ENCODE measurements around the gene AMOT. TPM values are rescaled to one million over a fixed set of nuclear protein-coding genes. Genes with fewer than 3 reads are reported as not detected.

Gene AMOT
- total RNA-seq, 1 donor from 2014 or later: 14.7 TPM

- Histone ChIP-seq H3K4me3 (no peak overlapping the region), H3K27me3 (no peaks in the 10 kb centered on the region), H3K9me3 (no peaks in the 10 kb centered on the region), H3K4me1 (no peaks in the 10 kb centered on the region), H3K36me3 (no peaks in the 10 kb centered on the region), H3K27ac (no peak overlapping the region)
- intact Hi-C loops (cut with DNase I): no loop called here
- no peak for ATAC-seq
- TF ChIP-seq CTCF (IDR thresholded peaks at IDR 0.05): no peak
- DNase-seq: no peak
Measured at GRCh38 chrX:112759512-112759911, 81.1 kb downstream of the AMOT start.

GRCh38 chrX:112757946-112758345 lies 82.7 kb downstream of the AMOT start:
- Histone ChIP-seq H3K9me3 (no peaks in the 10 kb centered on the region), H3K27me3 (no peaks in the 10 kb centered on the region)
- ATAC-seq: no peak

GRCh38 chrX:112753116-112753515 lies 87.5 kb downstream of the AMOT start:
- H3K4me1 ChIP-seq: no peaks in the 10 kb centered on the region
- no peaks in the 10 kb centered on the region for H3K27me3 ChIP-seq
- no peak overlapping the region for H3K27ac ChIP-seq
- H3K9me3 ChIP-seq: no peaks in the 10 kb centered on the region
- ATAC-seq (no peak), DNase-seq (no peak)
- TF ChIP-seq CTCF (IDR thresholded peaks at IDR 0.05): no peak
- H3K4me3 ChIP-seq: no peak overlapping the region
- no peaks in the 10 kb centered on the region for H3K36me3 ChIP-seq
- intact Hi-C loops (cut with DNase I): no loop called here

More at GRCh38 chrX:112757946-112758345, 82.7 kb downstream of the AMOT start:
- Histone ChIP-seq H3K4me3 (no peak overlapping the region), H3K4me1 (no peaks in the 10 kb centered on the region), H3K27ac (no peak overlapping the region), H3K36me3 (no peaks in the 10 kb centered on the region)
- intact Hi-C loops (cut with DNase I): no loop called here
- no peak for DNase-seq
- no peak for TF ChIP-seq CTCF (IDR thresholded peaks at IDR 0.05)

GRCh38 chrX:112751076-112751475 lies 89.6 kb downstream of the AMOT start:
- no peaks in the 10 kb centered on the region for H3K9me3 ChIP-seq
- no peak for TF ChIP-seq CTCF (IDR thresholded peaks at IDR 0.05)
- intact Hi-C loops (cut with DNase I): no loop called here

GRCh38 chrX:112746812-112747595 lies 93.6 kb downstream of the AMOT start:
- H3K4me3 ChIP-seq: no peak overlapping the region
- H3K4me1 ChIP-seq: no peaks in the 10 kb centered on the region
- H3K27ac ChIP-seq: no peak overlapping the region
- no peaks in the 10 kb centered on the region for H3K36me3 ChIP-seq
- no peaks in the 10 kb centered on the region for H3K27me3 ChIP-seq
- no peak for TF ChIP-seq CTCF (IDR thresholded peaks at IDR 0.05)
- no peaks in the 10 kb centered on the region for H3K9me3 ChIP-seq
- DNase-seq: no peak
- no peak for ATAC-seq
- intact Hi-C loops (cut with DNase I): no loop called here

More at GRCh38 chrX:112751076-112751475, 89.6 kb downstream of the AMOT start:
- ATAC-seq (no peak), DNase-seq (no peak)
- H3K4me3 ChIP-seq: no peak overlapping the region
- H3K27ac ChIP-seq: no peak overlapping the region
- H3K27me3 ChIP-seq: no peaks in the 10 kb centered on the region
- no peaks in the 10 kb centered on the region for H3K4me1 ChIP-seq
- no peaks in the 10 kb centered on the region for H3K36me3 ChIP-seq
